ENCODE measurements around the gene BSDC1. TPM values are rescaled to one million over a fixed set of nuclear protein-coding genes. Genes with fewer than 3 reads are reported as not detected.

The BSDC1 gene
- total and polyA plus RNA-seq, 2 of the 13 experiments (the other 11 are each of a cell fraction or from before 2014, with no cell fraction given), result 40.3 to 64.2 TPM

GRCh38 chr1:32350785-32351398, 43.3 kb downstream of the BSDC1 start (continued):
- TF ChIP-seq ARID5B (CRISPR knock-in tag; IDR thresholded peaks at IDR 0.05) (peak; percentile 38), HDAC1 (CRISPR knock-in tag; IDR thresholded peaks at IDR 0.05) (peak; percentile 24), LBX2 (CRISPR knock-in tag; IDR thresholded peaks at IDR 0.05; ENCODE audit: borderline replicate concordance) (no peak; the same call in 1 of the 2 replicates), ZFP37 (CRISPR knock-in tag; IDR thresholded peaks at IDR 0.05; ENCODE audit: borderline replicate concordance) (peak; percentile 84; the same call in 1 of the 2 replicates), ZBTB38 (CRISPR knock-in tag; IDR thresholded peaks at IDR 0.05) (peak; percentile 36; the same call in 1 of the 2 replicates), NFKBIZ (CRISPR knock-in tag; IDR thresholded peaks at IDR 0.05) (peak; percentile 61), JUND (CRISPR knock-in tag; IDR thresholded peaks at IDR 0.05) (no peak), ZNF772 (CRISPR knock-in tag; IDR thresholded peaks at IDR 0.05) (peak; percentile 53; the same call in 1 of the 2 replicates), KMT2A (CRISPR knock-in tag; IDR thresholded peaks at IDR 0.05) (0 out of 2 replicates have a peak, but pooled peaks have one; percentile 43), ZNF768 (CRISPR knock-in tag; IDR thresholded peaks at IDR 0.05) (peak; percentile 65; the same call in 1 of the 2 replicates), ZNF879 (CRISPR knock-in tag; IDR thresholded peaks at IDR 0.05) (no peak), ZNF232 (CRISPR knock-in tag; IDR thresholded peaks at IDR 0.05; ENCODE audit: borderline replicate concordance) (peak; percentile 70; the same call in 1 of the 2 replicates), YEATS4 (CRISPR knock-in tag; IDR thresholded peaks at IDR 0.05; ENCODE audit: borderline replicate concordance) (peak; percentile 8; the same call in 1 of the 2 replicates), ELK4 (CRISPR knock-in tag; IDR thresholded peaks at IDR 0.05; ENCODE audit: borderline replicate concordance) (no peak), ZMYM2 (CRISPR knock-in tag; IDR thresholded peaks at IDR 0.05) (peak; percentile 55; the same call in 1 of the 2 replicates), BRD4 (CRISPR knock-in tag; IDR thresholded peaks at IDR 0.05) (no peak), MAX (IDR thresholded peaks at IDR 0.05) (peak; percentile 99), ZNF816 (CRISPR knock-in tag; IDR thresholded peaks at IDR 0.05; ENCODE audit: borderline replicate concordance) (no peak), FOXA3 (CRISPR knock-in tag; IDR thresholded peaks at IDR 0.05) (peak; percentile 41; the same call in 1 of the 2 replicates), ZNF609 (CRISPR knock-in tag; IDR thresholded peaks at IDR 0.05; ENCODE audit: borderline replicate concordance) (0 out of 2 replicates have a peak, but pooled peaks have one; percentile 42)

All from HepG2 (cell line).